ENCODE measurements around the gene PALM2AKAP2.

The PALM2AKAP2 gene

DNA sequence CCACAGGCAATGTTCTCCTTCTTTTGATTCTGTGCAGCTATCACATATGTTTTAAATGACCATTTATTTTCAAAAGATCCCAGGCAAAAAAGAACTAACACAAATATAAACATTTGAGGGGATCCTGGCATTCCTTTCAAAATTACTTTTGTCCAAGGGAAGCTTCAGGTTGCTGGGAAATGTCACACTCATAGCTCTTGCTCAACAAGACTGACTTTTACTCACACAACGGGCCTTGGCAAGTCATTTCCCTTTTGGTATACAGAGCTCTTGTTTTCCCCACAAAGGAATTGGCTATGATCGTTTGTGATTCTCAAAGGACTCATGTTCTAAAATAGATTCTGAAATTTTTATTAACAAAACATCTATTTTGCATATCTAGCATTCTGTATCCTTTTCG lies 4.5 kb upstream of the PALM2AKAP2 start:
- DNase-seq = no peak

DNA sequence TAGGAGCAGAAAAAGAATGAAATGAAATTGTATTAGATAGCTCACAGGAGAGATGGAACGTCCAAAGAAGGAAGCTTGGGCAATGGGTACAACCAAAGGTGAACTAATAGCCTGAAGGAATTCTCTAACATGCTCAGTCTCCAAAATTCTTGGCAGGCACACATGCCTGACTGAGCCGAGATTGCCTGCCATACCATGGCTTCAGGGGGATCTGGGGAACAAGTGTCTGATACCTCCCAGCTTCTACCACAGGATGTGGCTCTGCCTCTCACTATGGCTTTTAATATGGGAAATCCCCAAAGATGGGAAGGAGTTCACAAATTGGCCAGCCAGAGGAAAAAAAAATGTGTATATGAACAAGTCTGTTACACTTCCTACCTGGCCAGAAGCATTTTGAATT lies 3.6 kb upstream of the PALM2AKAP2 start:
- DNase-seq = no peak

DNA sequence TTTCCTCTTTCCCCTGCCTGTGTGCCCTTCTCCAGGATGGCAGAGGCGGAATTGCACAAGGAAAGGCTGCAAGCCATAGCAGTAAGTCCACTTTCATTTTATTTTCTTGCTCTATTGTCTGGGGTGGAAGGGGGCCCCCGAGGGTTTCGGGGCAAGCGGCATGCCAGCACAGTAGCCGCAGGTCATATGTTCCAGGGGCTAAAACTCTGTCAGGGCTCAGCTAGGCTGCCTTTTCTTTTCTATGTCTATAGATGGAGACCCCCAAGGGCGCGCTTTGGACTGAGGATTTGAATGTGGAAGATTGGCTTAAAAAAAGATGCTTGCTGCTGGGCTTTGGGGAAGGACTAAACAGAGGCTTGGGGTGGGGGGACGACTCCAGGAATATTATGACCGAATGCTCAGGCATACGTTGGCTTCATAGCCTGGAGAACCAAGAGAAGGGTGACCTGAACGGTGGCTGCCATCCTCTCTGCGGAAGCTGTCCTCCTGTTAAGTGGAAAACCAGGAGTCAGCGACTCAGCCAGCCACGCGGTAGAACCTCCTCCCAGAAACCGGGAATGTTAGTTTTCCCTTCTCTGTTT lies 545 bp downstream of the PALM2AKAP2 start:
- no peak for DNase-seq

DNA sequence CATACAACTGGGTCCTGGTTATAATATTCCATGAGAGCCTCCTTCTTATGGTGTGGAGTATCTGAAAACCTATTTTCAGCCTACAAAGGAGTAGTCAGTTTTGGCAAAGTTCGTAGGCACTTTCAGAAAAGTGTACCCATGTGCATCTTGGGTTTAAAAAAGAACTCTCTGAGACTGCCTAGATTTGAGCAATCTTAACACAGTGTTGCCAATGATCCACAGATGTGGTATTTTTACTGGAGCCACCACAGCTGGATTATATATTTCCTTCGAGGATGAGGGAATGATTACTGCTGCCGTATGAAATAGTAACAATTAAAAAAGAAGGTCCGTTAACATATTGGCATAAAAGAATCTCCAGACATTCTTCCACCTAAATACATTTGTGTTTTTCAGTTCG lies 1.1 kb downstream of the PALM2AKAP2 start:
- DNase-seq = no peak

DNA sequence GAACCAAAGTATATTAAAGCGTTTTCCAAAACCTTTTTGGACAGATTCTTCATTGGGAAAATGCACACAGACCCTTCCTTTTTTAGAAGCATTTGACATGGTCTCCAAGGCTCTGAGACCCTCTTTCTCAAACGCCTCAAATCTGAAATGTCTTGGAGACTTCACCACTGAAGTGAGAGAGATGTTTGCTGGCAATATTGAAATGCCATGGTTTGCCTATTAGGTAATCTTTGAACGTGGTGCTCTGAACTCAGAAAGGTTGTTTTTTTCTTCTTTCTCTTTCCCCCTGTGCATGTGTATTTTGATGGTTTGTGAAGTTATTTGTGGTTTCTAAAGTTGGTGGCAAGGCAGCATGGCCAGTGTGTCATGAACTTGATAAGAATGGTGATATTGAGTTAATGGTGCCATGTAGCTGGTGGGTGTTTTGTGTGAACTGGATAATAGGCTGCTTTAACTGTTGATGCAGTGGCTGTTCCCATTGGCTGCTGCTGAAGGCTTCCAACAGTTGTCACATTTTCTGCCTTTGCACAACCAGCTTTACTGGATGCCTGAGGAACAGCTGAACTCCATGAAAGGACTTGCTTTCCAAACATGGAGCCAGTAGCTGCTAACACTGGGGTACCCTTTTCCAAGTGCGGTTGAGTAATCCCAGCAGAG lies 1.7 kb downstream of the PALM2AKAP2 start:
- DNase-seq = no peak

DNA sequence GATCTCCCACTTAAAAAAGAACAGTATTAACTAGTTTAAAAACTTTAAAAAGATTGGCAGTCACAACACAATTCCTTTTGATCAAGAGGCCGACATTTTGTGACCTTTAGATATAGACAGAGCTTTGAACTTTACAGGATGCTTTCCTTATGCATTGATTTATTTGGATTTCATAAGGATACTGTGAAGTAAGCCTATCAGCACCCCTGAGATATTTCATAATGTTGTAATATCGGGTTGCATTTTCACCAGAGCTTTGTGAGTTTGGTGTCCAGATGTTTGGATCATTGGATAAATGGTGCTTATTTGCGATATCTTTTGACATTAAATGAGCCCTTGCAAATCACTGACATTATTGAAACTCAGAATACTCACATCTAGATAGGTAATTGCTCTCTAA lies 7.7 kb downstream of the PALM2AKAP2 start:
- DNase-seq = no peak

DNA sequence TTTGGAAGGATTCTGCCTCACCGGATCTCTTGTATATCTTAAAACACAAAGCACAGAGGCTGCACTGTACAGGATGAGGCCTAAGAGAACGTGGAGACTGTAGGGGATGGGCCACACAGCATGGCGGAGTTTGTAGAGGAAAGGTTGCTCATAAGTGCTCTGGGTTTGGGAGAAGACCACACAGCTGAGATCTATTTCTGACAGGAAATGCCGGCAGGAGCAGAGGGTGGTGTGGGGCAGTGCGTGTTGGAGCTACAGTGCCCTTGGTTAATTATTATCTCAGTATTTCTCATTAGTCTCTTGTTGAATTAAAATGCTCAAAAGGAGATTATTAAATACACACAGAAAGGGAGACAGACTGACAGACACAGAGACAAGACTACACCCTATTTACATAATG lies 9.6 kb downstream of the PALM2AKAP2 start:
- DNase-seq = no peak

DNA sequence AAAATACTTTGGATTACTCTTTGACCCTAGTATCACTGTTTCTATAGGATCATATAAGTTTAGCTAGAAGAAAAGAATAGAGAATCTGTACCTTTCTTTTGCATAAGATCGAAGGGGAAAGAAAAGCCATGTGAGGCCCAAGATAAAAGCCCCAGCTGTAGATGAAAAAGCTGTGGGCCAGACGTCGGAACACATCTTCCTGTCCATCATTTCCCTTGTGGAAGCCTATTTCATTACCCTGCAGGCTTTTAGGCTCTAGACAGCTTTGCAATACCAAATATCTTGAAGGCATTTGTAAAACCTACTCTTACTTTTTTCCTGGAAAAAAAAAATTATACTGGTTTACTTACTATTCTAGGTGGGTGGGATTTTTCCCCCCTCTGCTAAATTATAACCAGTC lies 10.0 kb downstream of the PALM2AKAP2 start:
- DNase-seq = no peak

DNA sequence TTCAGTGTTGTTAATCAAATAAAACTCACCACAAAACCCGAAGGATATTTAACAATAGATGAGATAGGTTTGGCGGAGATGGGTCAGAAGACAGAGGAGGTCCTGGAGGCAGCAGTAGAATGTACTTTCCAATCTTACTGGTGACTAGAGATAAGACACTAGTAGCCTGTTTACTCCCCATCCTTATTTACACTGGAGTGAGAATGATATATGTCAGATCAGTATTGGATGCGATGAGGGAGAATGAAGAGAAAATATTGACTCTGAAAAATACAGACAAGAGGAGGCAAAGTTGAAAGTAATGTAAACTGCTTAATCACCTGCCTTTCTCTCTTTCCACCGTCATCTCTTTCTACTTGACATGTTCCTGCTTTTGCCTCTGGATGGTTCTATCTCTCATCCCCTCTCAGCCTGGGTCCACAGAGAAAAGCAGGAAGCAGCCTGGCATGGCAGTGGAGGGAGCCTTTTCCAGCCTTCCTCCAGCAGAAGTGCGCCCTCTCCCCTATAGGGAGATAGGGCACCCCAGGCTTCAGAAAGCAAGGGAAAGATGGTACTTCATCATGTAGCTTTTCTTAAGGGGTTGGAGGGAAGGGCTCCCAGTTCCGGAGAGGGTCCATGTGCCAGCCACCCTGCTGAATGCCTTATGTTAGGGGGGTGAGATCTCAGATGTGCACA lies 11.1 kb downstream of the PALM2AKAP2 start:
- DNase-seq = no peak

DNA sequence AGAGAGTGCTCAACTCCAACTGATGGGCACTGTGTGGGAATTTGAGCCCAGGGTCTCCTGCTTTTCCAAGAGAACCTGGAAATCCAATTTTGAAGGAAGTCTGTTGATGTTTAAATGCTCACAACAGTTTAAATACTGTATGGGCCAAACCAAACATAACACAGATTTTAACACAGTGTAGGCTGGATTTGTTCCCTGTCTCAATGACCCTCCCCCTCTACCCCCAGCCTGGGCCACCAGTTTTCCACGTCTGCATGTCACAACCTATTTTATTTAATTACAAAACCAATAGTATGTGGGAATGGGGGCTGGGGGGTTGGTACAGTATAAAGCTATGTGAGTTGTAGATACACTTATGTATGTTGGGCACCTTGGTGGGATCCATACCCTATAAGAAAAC lies 11.7 kb downstream of the PALM2AKAP2 start:
- no peak for DNase-seq

DNA sequence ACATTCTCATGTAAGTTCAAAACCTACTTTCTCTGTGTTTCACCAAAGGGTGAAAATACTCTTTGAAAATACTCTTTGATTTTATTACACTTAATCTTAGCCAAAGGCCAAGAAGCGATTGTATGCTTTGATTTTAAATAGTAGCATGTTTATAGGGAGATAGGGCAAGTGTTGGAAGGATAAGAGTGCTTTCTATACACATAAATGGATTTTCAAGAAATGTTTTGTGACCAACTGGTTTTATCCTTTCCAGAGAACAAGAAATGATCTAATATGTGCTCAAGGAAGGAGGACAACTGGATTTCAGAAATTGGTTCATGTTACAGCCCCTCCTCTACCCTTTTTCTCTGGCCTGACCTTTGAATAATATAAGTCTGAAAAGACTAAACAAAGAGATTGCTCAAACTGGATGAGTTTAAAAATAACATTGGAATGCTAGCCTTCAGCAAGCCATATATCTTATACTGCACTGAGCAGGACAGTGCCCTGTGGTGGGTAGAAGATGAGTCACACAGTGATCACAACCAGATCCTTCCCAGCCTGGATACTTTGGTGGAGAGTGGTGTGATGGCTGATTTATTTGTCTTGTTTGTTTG lies 13.1 kb downstream of the PALM2AKAP2 start:
- DNase-seq = no peak

DNA sequence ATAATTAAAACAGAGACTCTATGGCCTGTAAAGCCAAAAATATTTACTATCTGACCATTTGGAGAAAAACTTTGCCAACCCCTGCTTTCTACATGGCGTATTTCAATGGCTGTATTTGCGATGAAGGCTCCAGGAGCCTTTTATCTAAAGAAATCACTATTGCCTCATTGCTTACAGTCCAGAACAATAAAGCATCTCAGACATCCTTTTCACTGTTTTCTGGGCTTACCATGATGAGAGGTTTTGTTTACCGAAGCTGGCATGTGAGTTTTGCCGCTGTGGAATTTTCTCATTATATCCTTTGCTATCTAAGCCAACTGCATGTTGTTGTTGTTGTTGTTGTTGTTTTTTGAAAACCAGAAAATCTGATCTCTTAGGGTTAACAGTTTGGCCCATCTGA lies 13.9 kb downstream of the PALM2AKAP2 start:
- no peak for DNase-seq

DNA sequence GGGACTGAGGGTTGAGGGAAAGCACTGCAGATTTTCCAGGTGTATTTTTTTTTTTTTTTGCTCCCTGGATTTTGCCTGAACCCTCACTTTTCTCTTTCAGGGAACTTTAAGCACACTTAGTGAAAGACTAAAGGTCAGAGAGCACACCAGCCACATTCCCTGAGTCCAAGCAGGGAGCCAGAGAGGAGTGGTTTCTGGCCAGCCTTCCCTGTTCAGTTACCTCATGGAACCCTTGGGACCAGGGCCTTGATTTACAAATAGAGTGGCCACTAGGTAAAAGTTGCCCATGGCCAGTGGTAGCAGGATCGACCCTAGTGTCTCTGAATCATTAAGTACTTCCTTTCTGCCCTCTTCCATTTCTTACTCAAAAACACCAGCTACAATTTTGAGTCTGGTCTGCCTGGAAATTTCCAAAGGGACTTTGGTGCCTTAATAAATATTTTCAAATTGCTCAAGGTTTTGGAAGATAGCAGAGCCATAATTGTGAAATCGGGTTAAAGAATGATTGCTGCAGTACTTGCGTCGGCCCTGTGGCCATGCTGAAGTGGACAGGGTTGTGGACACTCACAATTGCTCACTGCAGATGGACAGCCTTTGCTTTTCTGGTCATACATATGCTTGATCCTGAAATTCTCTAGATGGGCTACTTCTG lies 14.5 kb downstream of the PALM2AKAP2 start:
- no peak for DNase-seq

DNA sequence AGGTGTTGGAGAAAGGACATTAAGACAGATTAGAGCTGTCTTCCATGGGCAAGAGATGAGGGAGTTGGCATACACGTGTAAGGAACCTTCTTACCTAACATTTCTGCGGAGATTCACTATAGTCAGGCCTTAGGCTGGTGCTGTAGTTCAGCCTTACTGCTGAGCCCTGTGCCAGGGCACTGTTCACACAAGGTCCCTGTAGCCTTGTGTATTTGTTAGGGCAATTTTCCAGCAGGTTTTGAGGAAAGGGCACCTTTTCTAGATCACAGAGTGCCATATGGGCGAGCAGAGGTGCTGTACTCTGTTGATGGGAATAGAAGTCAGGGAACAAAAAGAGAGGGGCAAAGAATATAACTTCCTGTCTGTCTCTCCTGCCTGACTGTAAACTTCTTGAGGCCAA lies 15.6 kb downstream of the PALM2AKAP2 start:
- DNase-seq = no peak

DNA sequence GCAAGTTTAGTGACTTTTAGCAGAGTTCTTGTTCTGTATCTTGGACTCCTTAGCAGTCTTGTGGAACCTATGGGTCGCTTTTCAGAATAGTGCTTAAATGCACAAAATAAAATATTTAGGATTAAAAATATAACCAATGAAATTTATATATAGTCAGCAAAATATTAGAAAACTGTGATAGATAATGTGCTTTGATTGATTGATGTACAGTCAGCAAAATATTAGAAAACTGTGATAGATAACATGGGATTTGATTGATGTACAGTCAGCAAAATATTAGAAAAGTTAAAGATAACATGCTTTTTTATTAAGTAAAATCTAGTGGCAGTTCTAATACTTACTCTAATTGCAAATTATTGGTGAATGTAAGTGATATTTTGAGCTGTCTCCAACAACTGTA lies 16.1 kb downstream of the PALM2AKAP2 start:
- DNase-seq = no peak

DNA sequence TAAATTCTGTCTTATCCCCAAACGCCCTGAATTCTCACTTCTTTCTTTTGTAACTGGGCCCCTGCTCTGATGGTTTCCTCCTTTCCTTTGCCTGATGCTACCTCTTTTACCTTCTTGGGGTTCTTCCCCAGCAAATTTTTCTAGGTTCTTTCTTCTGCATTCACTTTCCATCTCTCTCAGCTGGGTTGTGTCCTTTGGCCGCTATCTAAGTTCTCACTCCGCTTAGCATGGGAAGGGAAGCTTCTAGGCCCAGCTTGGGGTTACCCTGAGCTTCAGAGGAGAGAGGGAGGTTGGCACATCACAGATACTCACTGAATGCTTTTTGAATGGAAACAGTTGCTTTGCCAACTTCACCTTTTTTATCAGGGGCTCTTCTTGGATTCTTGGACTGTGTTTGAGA lies 17.0 kb downstream of the PALM2AKAP2 start:
- no peak for DNase-seq

DNA sequence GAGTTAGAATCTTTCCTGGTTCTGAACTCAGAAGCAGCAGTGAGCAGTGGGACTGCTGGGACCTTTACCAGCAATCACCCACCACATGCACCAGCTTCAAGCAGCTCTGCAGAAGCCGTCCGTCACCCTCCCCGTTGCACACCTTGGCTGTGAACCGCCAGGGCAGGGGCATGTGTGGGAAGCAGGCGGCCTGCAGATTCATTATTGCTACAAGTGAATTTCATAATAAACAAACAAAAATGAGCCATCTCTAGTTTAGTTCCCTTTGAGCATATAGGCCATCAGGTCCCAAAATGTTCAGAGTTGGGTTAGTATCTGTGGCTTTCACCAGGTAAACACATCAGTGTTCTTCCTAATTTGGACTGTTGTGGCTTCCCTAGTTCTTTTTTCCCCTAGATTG lies 17.5 kb downstream of the PALM2AKAP2 start:
- DNase-seq = no peak

DNA sequence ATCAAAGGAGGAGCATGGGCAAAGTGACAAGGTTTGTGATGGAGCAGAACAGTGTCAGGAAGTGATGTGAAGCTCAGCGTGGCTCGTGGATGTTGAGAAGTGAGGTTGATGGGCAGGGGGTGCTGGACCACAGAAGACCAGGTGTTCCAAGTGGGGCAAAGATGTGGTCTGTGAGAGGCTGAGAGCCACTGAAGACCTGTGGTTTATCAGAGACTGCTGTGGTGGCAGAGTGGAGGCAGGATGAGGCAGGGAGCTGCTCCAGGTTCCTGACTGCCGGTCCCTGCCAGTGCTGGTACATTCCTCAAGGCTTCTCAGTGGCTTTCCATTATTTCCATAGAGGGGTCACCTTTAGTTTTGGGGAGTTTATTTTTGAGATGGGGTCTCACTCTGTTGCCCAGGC lies 19.1 kb downstream of the PALM2AKAP2 start:
- DNase-seq = no peak

DNA sequence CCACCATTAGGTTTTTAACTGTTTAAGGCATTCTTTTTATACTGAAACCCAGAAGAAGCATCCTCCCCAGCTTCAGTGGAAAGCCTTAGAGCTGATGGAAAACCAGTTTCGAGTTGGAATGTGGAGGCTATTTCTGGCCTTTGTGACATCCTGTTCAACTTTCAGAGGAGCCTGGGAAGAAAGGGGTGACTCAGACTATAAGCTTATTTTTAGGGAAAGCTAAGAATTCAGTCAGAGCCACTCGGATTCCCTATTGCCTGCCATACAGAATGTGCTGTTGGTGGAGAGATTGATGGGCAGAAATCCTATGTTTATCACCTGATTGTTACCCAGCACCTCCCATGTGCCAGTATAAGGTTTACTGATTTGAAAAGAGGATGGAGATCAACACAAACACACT lies 19.8 kb downstream of the PALM2AKAP2 start:
- no peak for DNase-seq

DNA sequence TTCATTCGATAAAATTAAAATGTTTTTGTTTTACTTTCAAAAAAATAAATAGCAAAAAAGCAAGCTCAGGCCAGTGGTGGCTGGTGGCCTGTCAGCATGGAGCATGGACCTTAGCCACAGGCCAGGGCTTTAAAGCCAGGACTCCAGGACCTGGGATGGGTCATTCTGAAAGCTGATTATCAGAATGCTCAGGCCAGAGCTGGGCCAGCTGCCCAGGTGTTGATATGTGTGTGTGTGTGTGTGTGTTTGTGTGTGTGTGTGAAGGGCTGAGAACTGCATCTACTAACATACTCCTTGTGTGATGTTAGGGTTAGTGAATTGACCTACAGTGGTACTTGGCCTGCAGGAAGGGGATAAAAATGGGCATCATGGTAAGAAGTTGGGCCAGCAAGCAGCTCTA lies 21.5 kb downstream of the PALM2AKAP2 start:
- no peak for DNase-seq

DNA sequence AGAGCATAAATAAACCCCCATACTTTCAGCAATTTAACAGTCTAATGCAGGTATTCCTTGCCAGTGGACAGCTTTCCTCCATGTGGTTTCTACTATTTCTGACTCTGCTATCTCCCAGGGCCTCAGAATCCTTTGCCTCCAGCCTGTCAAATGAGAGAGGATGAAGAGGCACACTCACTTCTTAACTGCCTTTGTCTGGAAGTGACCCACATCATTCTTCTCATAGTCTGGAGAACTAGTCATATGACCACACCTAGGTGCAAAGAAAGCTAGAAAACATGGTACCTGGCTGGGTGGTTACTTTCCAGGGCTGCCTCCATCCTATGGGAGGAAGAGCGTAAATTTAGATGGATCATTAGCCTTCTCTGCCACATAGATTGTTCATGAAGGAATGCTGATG lies 22.5 kb downstream of the PALM2AKAP2 start:
- no peak for DNase-seq

DNA sequence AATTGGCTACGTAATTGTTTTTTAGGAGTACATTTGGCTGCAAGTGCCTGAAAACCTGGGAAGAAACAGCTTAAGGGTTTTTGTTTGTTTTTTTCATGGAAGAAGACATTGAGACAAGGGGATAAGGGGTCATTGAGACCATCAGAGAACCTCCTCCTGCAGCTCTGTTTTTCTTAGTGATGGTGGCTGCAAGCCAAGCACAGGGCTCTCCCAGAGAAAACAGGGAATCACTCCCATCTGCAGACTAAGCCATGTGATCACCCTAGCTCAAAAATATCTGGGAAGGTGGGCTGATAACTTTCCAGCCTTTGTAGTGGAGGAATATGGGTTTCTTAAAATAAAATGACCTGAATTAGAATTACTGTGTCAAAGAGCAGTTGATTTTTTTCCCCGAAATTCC lies 25.1 kb downstream of the PALM2AKAP2 start:
- no peak for DNase-seq

DNA sequence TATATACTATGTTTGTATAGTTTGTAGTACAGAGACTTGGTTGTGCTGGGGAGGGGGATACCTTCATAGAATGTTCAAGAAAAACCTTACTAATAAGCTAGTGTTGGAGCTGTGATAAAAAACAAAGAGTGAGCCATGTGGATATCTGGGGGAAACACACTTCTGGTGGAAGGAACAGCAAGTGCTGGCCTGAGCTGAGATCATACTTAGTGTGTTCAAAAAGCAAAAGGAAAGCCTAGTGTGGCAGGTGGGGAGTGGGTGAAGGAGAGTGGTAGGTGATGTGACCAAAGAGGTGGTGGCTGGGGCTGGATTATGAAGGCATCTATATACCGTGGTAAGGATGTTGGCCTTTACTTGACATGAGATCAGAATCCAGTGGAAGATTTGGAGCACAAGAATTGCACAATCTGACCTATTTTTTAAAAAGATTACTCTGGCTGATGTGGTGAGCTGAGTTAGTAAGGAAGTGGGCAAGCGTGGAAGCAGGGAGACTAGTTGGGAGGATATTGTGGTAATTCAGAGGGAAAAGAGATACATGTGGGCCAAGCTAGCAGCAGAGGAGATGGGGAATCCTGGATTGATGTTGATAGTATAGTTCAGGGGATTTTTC lies 26.6 kb downstream of the PALM2AKAP2 start:
- no peak for DNase-seq
